SK-N-MC (cell line): ENCODE results near the gene NT5DC1.

Source experiments
- DNase-seq: peaks from one replicate; pipeline ENCODE4 v3.0.0-alpha.2; 2011; ENCODE audit warnings: low read depth, low spot score
- H3K27ac ChIP-seq: fragments of 200-600 bp; sonication (generic); 2 replicates; pipeline ENCODE4 v1.5.1; 2016; ENCODE audit warnings: mixed run types
- H3K36me3 ChIP-seq: fragments of 200-600 bp; sonication (generic); 2 replicates; pipeline ENCODE4 v1.6.1; 2017; ENCODE audit warnings: antibody characterized with exemption, low read length, mixed read lengths; ENCODE audit not compliant: insufficient read depth
- H3K4me3 ChIP-seq: fragments of 200-600 bp; sonication (generic); 2 replicates; pipeline ENCODE4 v1.5.1; 2016
- H3K9ac ChIP-seq: fragments of 200-600 bp; sonication (generic); 2 replicates; pipeline ENCODE4 v1.8.0; 2017; ENCODE audit warnings: mixed run types, mixed read lengths; ENCODE audit not compliant: insufficient read length
- H3K9me3 ChIP-seq: fragments of 200-600 bp; sonication (generic); 2 replicates; pipeline ENCODE4 v1.6.1; 2017; ENCODE audit warnings: low read depth, mild to moderate bottlenecking, antibody characterized with exemption, low read length, moderate library complexity, mixed read lengths
- EZH2 ChIP-seq: fragments of 200-600 bp; sonication (generic); IDR thresholded peaks from one replicate; pipeline ENCODE4 v1.6.1; 2017; ENCODE audit warnings: antibody characterized with exemption
- FOXP2 ChIP-seq: optimal IDR thresholded peaks from 2 replicates; pipeline ENCODE3; 2011; ENCODE audit warnings: mild to moderate bottlenecking, moderate library complexity; ENCODE audit not compliant: insufficient read depth; ENCODE audit errors: extremely low read length, control extremely low read depth
- POLR2AphosphoS5 ChIP-seq: IDR thresholded peaks from 2 replicates; pipeline ENCODE4 v1.6.1; 2012; ENCODE audit warnings: mild to moderate bottlenecking, low read depth, low read length, borderline replicate concordance

Gene NT5DC1

DNA sequence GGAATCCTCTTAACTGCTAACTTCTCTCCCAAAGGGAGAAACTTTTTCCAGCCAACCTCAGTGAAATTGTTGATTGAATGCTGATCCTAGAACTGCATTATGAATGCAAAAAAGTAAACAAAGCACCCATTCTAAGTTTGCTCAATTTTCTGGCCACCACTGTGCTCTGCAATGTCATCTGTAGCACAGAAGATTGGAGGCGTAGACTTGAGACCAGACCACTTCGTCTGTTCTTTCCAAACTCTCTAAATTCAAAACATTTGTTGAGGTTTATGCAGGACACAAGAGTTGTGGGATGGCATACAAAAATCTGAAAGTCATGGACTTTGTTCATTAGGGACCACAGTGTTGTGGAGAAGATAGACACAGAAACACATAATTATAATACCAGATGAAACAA is 190.1 kb downstream of the NT5DC1 start:
- Histone ChIP-seq H3K36me3 (no peaks in the 10 kb centered on the region), H3K9ac (no peak overlapping the region), H3K4me3 (no peak overlapping the region), H3K9me3 (no peaks in the 10 kb centered on the region), H3K27ac (no peak overlapping the region)
- TF ChIP-seq EZH2 (no peak), FOXP2 (no peak), POLR2AphosphoS5 (no peak)
- no peak for DNase-seq

DNA sequence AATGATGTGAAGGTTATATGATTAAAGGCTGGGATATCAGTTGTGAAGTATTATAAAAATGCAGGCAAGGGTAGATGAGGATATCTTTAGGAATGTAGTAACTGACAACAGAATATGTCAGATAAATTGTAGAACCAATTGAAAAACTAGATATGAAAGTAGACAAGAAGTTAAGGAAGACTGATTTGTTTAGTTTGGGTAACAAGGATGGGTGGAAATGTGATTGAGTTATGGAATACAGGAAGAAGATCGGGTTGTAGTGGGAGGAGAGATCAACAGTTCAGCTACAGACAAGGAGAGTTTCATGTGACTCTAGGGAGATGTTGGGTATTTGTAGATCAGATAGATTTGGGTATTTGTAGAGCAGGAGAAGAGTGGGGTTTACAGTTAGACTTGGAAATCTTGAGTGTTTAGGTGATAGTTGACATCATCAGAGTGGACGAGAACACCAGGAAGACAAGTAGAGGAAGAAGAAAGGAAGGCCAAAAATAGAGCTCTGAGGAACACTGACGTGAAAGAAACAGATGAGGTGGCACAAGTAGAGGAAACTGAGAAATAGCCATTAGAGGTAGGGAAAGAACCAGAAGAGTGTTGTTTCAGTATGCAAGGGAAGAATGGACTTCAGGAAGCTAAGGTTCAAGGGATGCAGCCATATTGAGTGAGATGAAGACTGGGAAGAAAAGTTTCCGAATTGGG is 191.2 kb downstream of the NT5DC1 start:
- no peak for DNase-seq
- Histone ChIP-seq H3K4me3 (no peak overlapping the region), H3K9ac (no peak overlapping the region), H3K9me3 (no peaks in the 10 kb centered on the region), H3K36me3 (no peaks in the 10 kb centered on the region), H3K27ac (no peak overlapping the region)
- TF ChIP-seq POLR2AphosphoS5, result no peak
- TF ChIP-seq EZH2, result no peak
- TF ChIP-seq FOXP2, result no peak

DNA sequence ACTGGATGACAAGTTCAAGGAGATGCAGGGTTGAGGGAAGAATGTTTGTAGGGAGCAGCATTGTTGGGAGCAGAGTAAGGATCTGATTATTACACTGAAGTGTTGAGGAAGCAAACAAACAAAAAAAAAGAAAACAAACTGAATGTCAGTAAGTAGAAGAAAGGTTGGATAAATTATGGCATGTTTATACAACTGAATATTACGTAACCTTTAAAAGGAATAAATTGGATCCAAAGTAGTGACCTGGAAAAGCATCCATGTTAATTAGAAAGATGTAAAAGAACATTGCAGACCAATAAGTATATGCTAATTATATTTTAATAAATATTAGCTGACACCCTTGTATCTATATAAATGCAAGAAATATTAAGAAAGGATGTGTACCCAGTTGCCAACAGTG is 191.9 kb downstream of the NT5DC1 start:
- no peak for DNase-seq
- H3K4me3 ChIP-seq, result no peak overlapping the region
- H3K9ac ChIP-seq, result no peak overlapping the region
- no peaks in the 10 kb centered on the region for H3K36me3 ChIP-seq
- TF ChIP-seq EZH2 (no peak), FOXP2 (no peak), POLR2AphosphoS5 (no peak)
- H3K27ac ChIP-seq, result no peak overlapping the region
- no peaks in the 10 kb centered on the region for H3K9me3 ChIP-seq

DNA sequence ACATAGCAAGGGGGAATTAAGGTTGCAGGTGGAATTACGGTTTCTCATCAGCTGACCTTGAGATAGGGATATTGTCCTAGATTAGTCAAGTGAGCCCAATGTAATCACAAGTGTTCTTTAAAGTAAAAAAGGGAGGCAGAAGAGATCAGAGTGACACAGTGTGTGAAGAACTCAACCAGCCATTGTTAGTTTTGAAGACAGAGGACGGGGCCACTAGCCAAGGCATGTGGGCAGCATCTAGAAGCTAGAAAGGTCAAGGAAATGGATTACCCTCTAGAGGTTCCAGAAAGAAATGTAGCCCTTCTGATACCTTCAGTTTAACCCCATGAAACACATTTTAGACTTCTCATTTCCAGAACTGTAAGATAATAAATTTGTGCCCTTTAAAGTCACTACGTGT is 197.6 kb downstream of the NT5DC1 start:
- TF ChIP-seq EZH2, result no peak
- no peak for TF ChIP-seq POLR2AphosphoS5
- no peak for TF ChIP-seq FOXP2
- no peak overlapping the region for H3K27ac ChIP-seq
- H3K36me3 ChIP-seq, result no peaks in the 10 kb centered on the region

DNA sequence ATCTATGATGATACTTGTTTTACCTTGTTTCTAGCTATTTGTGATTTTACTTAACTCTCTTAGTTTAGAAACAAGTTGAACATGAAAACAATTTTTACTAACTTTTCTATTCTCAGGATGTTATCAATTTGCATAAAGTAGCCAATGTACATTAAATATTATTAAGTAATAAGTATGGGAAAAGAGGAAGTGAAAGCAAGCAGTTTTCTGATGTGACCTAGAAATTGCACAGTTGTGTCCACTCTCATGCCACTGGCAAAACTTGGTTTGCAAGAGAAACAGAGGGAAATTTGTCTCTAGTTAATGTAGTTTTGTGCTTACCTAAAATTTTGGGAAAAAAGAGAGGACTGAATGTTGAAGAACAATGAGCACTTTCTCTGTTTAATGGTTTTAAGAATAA is 198.3 kb downstream of the NT5DC1 start:
- H3K4me3 ChIP-seq, result no peak overlapping the region
- no peaks in the 10 kb centered on the region for H3K9me3 ChIP-seq
- no peaks in the 10 kb centered on the region for H3K36me3 ChIP-seq
- no peak for TF ChIP-seq EZH2
- no peak for TF ChIP-seq POLR2AphosphoS5
- TF ChIP-seq FOXP2, result no peak
- DNase-seq, result no peak
- H3K9ac ChIP-seq, result no peak overlapping the region
- H3K27ac ChIP-seq, result no peak overlapping the region

More for the DNA sequence above, 197.6 kb downstream of the NT5DC1 start:
- Histone ChIP-seq H3K9ac (no peak overlapping the region), H3K9me3 (no peaks in the 10 kb centered on the region), H3K4me3 (no peak overlapping the region)
- no peak for DNase-seq
